Neural cell (in vitro differentiated cells): ENCODE data around the gene ZSCAN2.

Source experiments
- CTCF ChIP-seq: fragments of 450-650 bp; IDR thresholded peaks from 2 replicates; pipeline ENCODE4 v1.5.1; 2014; ENCODE audit warnings: antibody characterized with exemption, mild to moderate bottlenecking, moderate library complexity; ENCODE audit not compliant: poor library complexity, severe bottlenecking
- EP300 ChIP-seq: fragments of 450-650 bp; conservative IDR thresholded peaks from 2 replicates; pipeline ENCODE4 v1.6.1; 2014; ENCODE audit warnings: antibody characterized with exemption, mild to moderate bottlenecking, moderate library complexity; ENCODE audit not compliant: poor library complexity, severe bottlenecking
- POLR2AphosphoS5 ChIP-seq: IDR thresholded peaks from 2 replicates; pipeline ENCODE4 v1.6.1; 2012
- REST ChIP-seq: IDR thresholded peaks from 2 replicates; pipeline ENCODE4 v1.6.1; 2012; ENCODE audit warnings: borderline replicate concordance
- SMC3 ChIP-seq: fragments of 450-650 bp; conservative IDR thresholded peaks from 2 replicates; pipeline ENCODE4 v1.6.1; 2014; ENCODE audit warnings: antibody characterized with exemption, mild to moderate bottlenecking, moderate library complexity; ENCODE audit not compliant: poor library complexity

- no peak for TF ChIP-seq POLR2AphosphoS5
- no peak for TF ChIP-seq SMC3
- TF ChIP-seq CTCF, result no peak
- no peak for TF ChIP-seq REST
- TF ChIP-seq EP300, result no peak
Observed at GRCh38 chr15:84599906-84600305, 903 bp upstream of the ZSCAN2 start.
